ENCODE data around the gene HSD11B1.

- no peak for TF ChIP-seq CTCF (IDR thresholded peaks at IDR 0.05; ENCODE audit: borderline replicate concordance, extremely low read depth, low read length, poor library complexity, severe bottlenecking)
- no peak for TF ChIP-seq EZH2 (IDR thresholded peaks at IDR 0.05; ENCODE audit: borderline replicate concordance, low read depth, low read length, severe bottlenecking)
These were observed 72.9 kb downstream of the HSD11B1 start for GRCh38 chr1:209777587-209777986.

Data from DND-41 (cell line).